PC-3 (cell line): ENCODE results near the gene RIN1. TPM values are rescaled to one million over a fixed set of nuclear protein-coding genes. Genes with fewer than 3 reads are reported as not detected.

Source experiments
- ATAC-seq: fragments of 200-7000 bp; cut with Tn5 transposase; 2 replicates; pipeline ENCODE4 v1.9.1; 2020; ENCODE audit warnings: mild to moderate bottlenecking, moderate library complexity
- BruUV-seq: library from RNA; stranded (reverse); fragments of 400-500 nt; replicated peaks from 2 replicates; lab custom pipeline; 2021; lab: Mats Ljungman, UMichigan
- CTCF ChIA-PET: fragments of 300-600 bp; sonication (Branson Sonifier 250); formaldehyde crosslinking; loops from one replicate; lab custom pipeline; 2022; ENCODE audit warnings: antibody characterized with exemption; lab: Charles Lee
- POLR2A ChIA-PET: fragments of 300-600 bp; sonication (Branson Sonifier 250); formaldehyde crosslinking; loops from one replicate; lab custom pipeline; 2022; ENCODE audit warnings: antibody characterized with exemption; ENCODE audit not compliant: unreplicated experiment; lab: Charles Lee
- DNase-seq: peaks from one replicate; pipeline ENCODE4 v3.0.0-alpha.2; 2015
- H2AFZ ChIP-seq: fragments of 300-600 bp; sonication (generic); 2 replicates; pipeline ENCODE4 v1.6.0; 2016; ENCODE audit warnings: antibody characterized with exemption, low read length
- H3F3A ChIP-seq: fragments of 300-600 bp; sonication (generic); one replicate; pipeline ENCODE4 v1.6.0; 2017; ENCODE audit warnings: antibody characterized with exemption, low read length, control low read depth, mild to moderate bottlenecking; ENCODE audit not compliant: unreplicated experiment
- H3K27ac ChIP-seq: fragments of 300-600 bp; sonication (generic); 2 replicates; pipeline ENCODE4 v1.5.1; 2016; ENCODE audit warnings: mild to moderate bottlenecking, low read length
- H3K27me3 ChIP-seq: fragments of 300-600 bp; sonication (generic); 2 replicates; pipeline ENCODE4 v1.6.1; 2016; ENCODE audit warnings: low read length, mixed read lengths
- H3K36me3 ChIP-seq: fragments of 300-600 bp; sonication (generic); 2 replicates; pipeline ENCODE4 v1.6.1; 2016; ENCODE audit warnings: low read depth, mixed run types, low read length, mixed read lengths
- H3K4me1 ChIP-seq: fragments of 300-600 bp; sonication (generic); 2 replicates; pipeline ENCODE4 v1.5.1; 2016; ENCODE audit warnings: low read length; ENCODE audit not compliant: insufficient read depth
- H3K4me2 ChIP-seq: fragments of 300-600 bp; sonication (generic); 2 replicates; pipeline ENCODE4 v1.6.0; 2016; ENCODE audit warnings: low read length
- H3K4me3 ChIP-seq: fragments of 300-600 bp; sonication (generic); 2 replicates; pipeline ENCODE4 v1.5.1; 2016; ENCODE audit warnings: mild to moderate bottlenecking, low read length, mixed read lengths
- H3K79me2 ChIP-seq: fragments of 300-600 bp; sonication (generic); 2 replicates; pipeline ENCODE4 v1.6.1; 2017; ENCODE audit warnings: low read length, mixed read lengths
- H3K9ac ChIP-seq: fragments of 300-600 bp; sonication (generic); 2 replicates; pipeline ENCODE4 v1.6.0; 2016; ENCODE audit warnings: mild to moderate bottlenecking, low read length
- H3K9me2 ChIP-seq: fragments of 300-600 bp; sonication (generic); replicated peaks from 2 replicates; pipeline ENCODE4 v1.6.1; 2016; ENCODE audit warnings: mixed run types, low read length, mixed read lengths
- H3K9me3 ChIP-seq: fragments of 300-600 bp; sonication (generic); 2 replicates; pipeline ENCODE4 v1.6.1; 2016; ENCODE audit warnings: low read length, mixed read lengths
- H4K20me1 ChIP-seq: fragments of 300-600 bp; sonication (generic); 2 replicates; pipeline ENCODE4 v1.6.1; 2016; ENCODE audit warnings: low read length, mixed read lengths
- EZH2 ChIP-seq: fragments of 300-600 bp; sonication (generic); IDR thresholded peaks from one replicate; pipeline ENCODE4 v1.6.1; 2017; ENCODE audit warnings: antibody characterized with exemption, mild to moderate bottlenecking, low read length; ENCODE audit not compliant: unreplicated experiment
- EZH2phosphoT487 ChIP-seq: fragments of 300-600 bp; sonication (generic); IDR thresholded peaks from 2 replicates; pipeline ENCODE4 v1.6.1; 2018; ENCODE audit warnings: mild to moderate bottlenecking, antibody characterized with exemption, low read length, borderline replicate concordance
- intact Hi-C: fragments of 100-400 bp; cut with micrococcal nuclease; formaldehyde crosslinking; loops from 2 replicates; pipeline ENCODE4 v1.9.0; 2023
- total RNA-seq: library from RNA; depleted of rRNA; stranded (reverse); fragments of >200 nt; gene quantifications from 2 replicates; pipeline ENCODE4 v1.2.3, GENCODE V29; 2014
- TF ChIP-seq, protein P1 (sequence below): fragments of 300-600 bp; sonication (generic); conservative IDR thresholded peaks from 2 replicates; pipeline ENCODE4 v1.5.1; 2017; ENCODE audit warnings: antibody characterized with exemption, low read depth, mild to moderate bottlenecking, low read length

The RIN1 gene
- total RNA-seq, 1 experiment from 2014 or later = 41.2 TPM

- Histone ChIP-seq H3K9me3 (no peaks in the 10 kb centered on the region), H3K27ac (no peak within 1 kb of the TSS), H3K9ac (no peak within 1 kb of the TSS), H3K4me1 (peaks cover 5% of the 10 kb centered on the region), H3K36me3 (no peaks in the 10 kb centered on the region), H3K4me3 (no peak within 1 kb of the TSS), H4K20me1 (no peaks in the 10 kb centered on the region), H3K4me2 (no peak within 1 kb of the TSS), H3K79me2 (no peaks in the 10 kb centered on the region), H3K27me3 (no peaks in the 10 kb centered on the region), H3F3A (no peaks in the 10 kb centered on the region), H3K9me2 (no peaks in the 10 kb centered on the region), H2AFZ (no peak within 1 kb of the TSS)
- intact Hi-C loops = no loop called here
- no TSS peak for BruUV-seq
- ChIA-PET POLR2A (no interaction called here), CTCF (no interaction called here)
- TF ChIP-seq, protein P1, sequence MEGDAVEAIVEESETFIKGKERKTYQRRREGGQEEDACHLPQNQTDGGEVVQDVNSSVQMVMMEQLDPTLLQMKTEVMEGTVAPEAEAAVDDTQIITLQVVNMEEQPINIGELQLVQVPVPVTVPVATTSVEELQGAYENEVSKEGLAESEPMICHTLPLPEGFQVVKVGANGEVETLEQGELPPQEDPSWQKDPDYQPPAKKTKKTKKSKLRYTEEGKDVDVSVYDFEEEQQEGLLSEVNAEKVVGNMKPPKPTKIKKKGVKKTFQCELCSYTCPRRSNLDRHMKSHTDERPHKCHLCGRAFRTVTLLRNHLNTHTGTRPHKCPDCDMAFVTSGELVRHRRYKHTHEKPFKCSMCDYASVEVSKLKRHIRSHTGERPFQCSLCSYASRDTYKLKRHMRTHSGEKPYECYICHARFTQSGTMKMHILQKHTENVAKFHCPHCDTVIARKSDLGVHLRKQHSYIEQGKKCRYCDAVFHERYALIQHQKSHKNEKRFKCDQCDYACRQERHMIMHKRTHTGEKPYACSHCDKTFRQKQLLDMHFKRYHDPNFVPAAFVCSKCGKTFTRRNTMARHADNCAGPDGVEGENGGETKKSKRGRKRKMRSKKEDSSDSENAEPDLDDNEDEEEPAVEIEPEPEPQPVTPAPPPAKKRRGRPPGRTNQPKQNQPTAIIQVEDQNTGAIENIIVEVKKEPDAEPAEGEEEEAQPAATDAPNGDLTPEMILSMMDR = no peak
- TF ChIP-seq EZH2 (no peak), EZH2phosphoT487 (no peak)
- ATAC-seq (no peak), DNase-seq (no peak)
Observed at GRCh38 chr11:66316849-66317251, 19.4 kb downstream of the RIN1 start, which contains the start of gene CD248. CD248 (minus strand) TSS chr11:66317044; CDS start chr11:66317027, 17 bp downstream.

DNA sequence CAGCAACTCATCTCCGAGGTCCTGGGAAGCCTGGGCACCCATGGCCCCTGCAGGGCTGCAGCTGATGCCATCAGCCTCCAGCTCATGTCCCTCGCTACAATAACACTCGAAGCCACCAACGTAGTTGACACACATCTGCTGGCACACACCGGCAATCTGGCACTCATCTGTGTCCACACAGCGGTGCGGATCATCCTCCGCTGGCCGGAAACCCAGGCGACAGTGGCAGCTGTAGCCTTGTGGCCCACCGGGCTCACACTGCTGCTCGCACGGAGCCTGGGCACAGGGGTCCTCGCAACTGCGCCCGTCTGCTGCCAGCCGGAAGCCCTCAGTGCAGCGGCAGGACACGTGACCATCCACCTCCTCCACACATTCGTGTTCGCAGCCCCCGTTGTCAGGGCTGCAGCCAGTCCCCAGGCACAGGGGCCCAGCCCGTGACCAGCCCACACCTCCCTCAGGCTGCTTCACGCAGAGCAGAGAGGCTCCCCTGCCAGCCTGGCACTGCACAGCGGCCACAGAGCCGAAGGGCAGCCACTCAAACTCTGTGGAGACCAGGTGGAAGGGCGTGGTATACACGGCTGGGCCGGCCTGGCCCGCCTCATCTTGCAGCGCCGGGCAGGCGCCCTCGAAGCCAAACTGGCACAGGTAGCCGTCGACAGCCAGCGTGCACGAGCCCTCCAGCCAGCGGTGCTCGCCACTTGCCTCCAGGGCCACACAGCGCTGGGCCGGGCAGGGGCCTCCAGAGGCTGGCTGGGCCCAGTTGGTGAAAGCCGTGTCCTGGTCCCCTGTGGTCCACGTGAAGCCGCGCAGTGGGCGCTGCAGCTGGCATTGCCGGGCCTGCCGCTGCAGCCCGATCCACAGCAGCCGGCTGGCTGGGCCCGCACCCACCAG lies 20.1 kb downstream of the RIN1 start:
- Histone ChIP-seq H3K27me3 (no peaks in the 10 kb centered on the region), H3K4me1 (peaks cover 5% of the 10 kb centered on the region), H3F3A (no peaks in the 10 kb centered on the region), H4K20me1 (no peaks in the 10 kb centered on the region), H3K79me2 (no peaks in the 10 kb centered on the region), H3K9me3 (no peaks in the 10 kb centered on the region), H3K9me2 (no peaks in the 10 kb centered on the region), H3K4me3 (no peak overlapping the region), H3K9ac (no peak overlapping the region), H3K27ac (no peak overlapping the region), H3K4me2 (no peak overlapping the region), H2AFZ (no peak overlapping the region), H3K36me3 (no peaks in the 10 kb centered on the region)
- DNase-seq (no peak), ATAC-seq (no peak)
- POLR2A ChIA-PET = no interaction called here
- BruUV-seq = no TSS peak
- intact Hi-C loops = no loop called here
- CTCF ChIA-PET = no interaction called here
- TF ChIP-seq, protein P1 = no peak
- TF ChIP-seq EZH2phosphoT487 (no peak), EZH2 (no peak)

DNA sequence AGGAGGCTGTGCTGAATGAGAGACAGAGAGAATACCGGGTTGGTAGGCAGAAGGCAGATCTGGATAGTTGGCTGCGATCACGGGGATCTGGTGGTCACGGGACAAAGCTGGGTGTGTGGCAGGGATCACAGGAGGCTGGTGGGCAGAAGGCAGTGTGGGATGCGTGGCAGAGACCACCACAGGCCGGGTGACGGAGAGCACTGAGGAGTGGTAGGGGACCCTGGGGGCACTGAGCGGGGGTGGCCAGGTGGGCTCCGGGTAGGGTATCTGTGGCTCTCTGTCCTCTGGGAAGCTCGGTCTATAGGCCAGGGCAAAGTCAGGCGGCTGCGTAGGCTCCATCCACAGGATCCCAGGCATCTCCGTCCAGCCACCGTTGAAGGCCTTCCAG lies 20.7 kb downstream of the RIN1 start:
- Histone ChIP-seq H3K36me3 (no peaks in the 10 kb centered on the region), H2AFZ (no peak overlapping the region), H3K4me2 (no peak overlapping the region), H3K9me3 (no peaks in the 10 kb centered on the region), H3K27ac (no peak overlapping the region), H3K27me3 (no peaks in the 10 kb centered on the region), H3K4me1 (peaks cover 5% of the 10 kb centered on the region), H3F3A (no peaks in the 10 kb centered on the region), H3K9ac (no peak overlapping the region), H3K79me2 (no peaks in the 10 kb centered on the region), H4K20me1 (no peaks in the 10 kb centered on the region), H3K9me2 (no peaks in the 10 kb centered on the region), H3K4me3 (no peak overlapping the region)
- intact Hi-C loops = no loop called here
- ChIA-PET CTCF (no interaction called here), POLR2A (no interaction called here)
- DNase-seq = no peak
- no TSS peak for BruUV-seq
- no peak for TF ChIP-seq EZH2phosphoT487
- no peak for TF ChIP-seq EZH2
- TF ChIP-seq, protein P1 = no peak
- ATAC-seq = no peak
